NCI-H1092 (cell line): ENCODE measurements around the gene METTL17.

Source experiments
- DNase-seq: peaks from one replicate; lab custom pipeline; 2025; lab: John Stamatoyannopoulos, UW

The METTL17 gene

GRCh38 chr14:21043387-21043973, 53.7 kb downstream of the METTL17 start:
- no peak for DNase-seq

- DNase-seq = no peak
Measured at GRCh38 chr14:21043974-21044618, 54.3 kb downstream of the METTL17 start.
